Loucy (cell line): Measurements from ENCODE around the gene ANO5.
A peak's percentile ranks its signal among the peaks of the same experiment; 100 is the strongest.

Experiments used
- H2AFZ ChIP-seq: fragments of 200-600 bp; sonication (generic); 2 replicates; pipeline ENCODE4 v1.6.0; 2016; ENCODE audit warnings: antibody characterized with exemption, mild to moderate bottlenecking, low read length, moderate library complexity
- H3F3A ChIP-seq: fragments of 200-600 bp; 2 replicates; pipeline ENCODE4 v1.6.0; 2016; ENCODE audit warnings: antibody characterized with exemption, low read depth, mild to moderate bottlenecking
- H3K27me3 ChIP-seq: fragments of 200-600 bp; sonication (generic); 2 replicates; pipeline ENCODE4 v1.6.1; 2014; ENCODE audit warnings: low read length, mild to moderate bottlenecking; ENCODE audit not compliant: insufficient read depth, poor library complexity, severe bottlenecking
- H3K36me3 ChIP-seq: fragments of 200-600 bp; sonication (generic); 2 replicates; pipeline ENCODE4 v1.6.1; 2016; ENCODE audit warnings: low read length; ENCODE audit not compliant: insufficient read depth
- H3K4me1 ChIP-seq: fragments of 200-600 bp; sonication (generic); 2 replicates; pipeline ENCODE4 v1.5.1; 2014; ENCODE audit warnings: low read length, mild to moderate bottlenecking; ENCODE audit not compliant: insufficient read depth, poor library complexity, severe bottlenecking
- H3K4me2 ChIP-seq: fragments of 200-600 bp; sonication (generic); 2 replicates; pipeline ENCODE4 v1.6.0; 2014; ENCODE audit warnings: antibody characterized with exemption, low read length, low read depth, mild to moderate bottlenecking; ENCODE audit not compliant: poor library complexity, severe bottlenecking
- H3K4me3 ChIP-seq: fragments of 200-600 bp; sonication (generic); 2 replicates; pipeline ENCODE4 v1.5.1; 2014; ENCODE audit warnings: low read length, mild to moderate bottlenecking, mixed read lengths; ENCODE audit not compliant: poor library complexity, severe bottlenecking
- H3K79me2 ChIP-seq: fragments of 200-600 bp; sonication (generic); 2 replicates; pipeline ENCODE4 v1.6.1; 2014; ENCODE audit warnings: low read length; ENCODE audit not compliant: insufficient read depth
- H3K9ac ChIP-seq: fragments of 200-600 bp; sonication (generic); 2 replicates; pipeline ENCODE4 v1.6.0; 2014; ENCODE audit warnings: mild to moderate bottlenecking, low read depth, low read length, moderate library complexity; ENCODE audit not compliant: poor library complexity, severe bottlenecking
- H3K9me2 ChIP-seq: fragments of 200-600 bp; sonication (generic); replicated peaks from 2 replicates; pipeline ENCODE4 v1.6.1; 2016; ENCODE audit warnings: low read depth, low read length, mixed read lengths
- H3K9me3 ChIP-seq: fragments of 200-600 bp; sonication (generic); 2 replicates; pipeline ENCODE4 v1.6.1; 2014; ENCODE audit warnings: mild to moderate bottlenecking, antibody characterized with exemption, low read length, low read depth; ENCODE audit not compliant: insufficient read depth
- H4K20me1 ChIP-seq: fragments of 200-600 bp; sonication (generic); 2 replicates; pipeline ENCODE4 v1.6.0; 2014; ENCODE audit warnings: antibody characterized with exemption, low read length, mild to moderate bottlenecking; ENCODE audit not compliant: insufficient read depth, poor library complexity, severe bottlenecking
- EZH2phosphoT487 ChIP-seq: fragments of 200-600 bp; IDR thresholded peaks from 2 replicates; pipeline ENCODE4 v1.6.1; 2018; ENCODE audit warnings: antibody characterized with exemption, mild to moderate bottlenecking, moderate library complexity, borderline replicate concordance
- TF ChIP-seq, protein P1 (sequence below): fragments of 200-600 bp; sonication (generic); conservative IDR thresholded peaks from 2 replicates; pipeline ENCODE4 v1.5.1; 2014; ENCODE audit warnings: mild to moderate bottlenecking, antibody characterized with exemption, low read length

ANO5 gene

GRCh38 chr11:22304337-22304961 lies 111.6 kb downstream of the ANO5 start:
- Histone ChIP-seq H3K79me2 (no peaks in the 10 kb centered on the region), H4K20me1 (no peaks in the 10 kb centered on the region), H3K4me3 (no peak overlapping the region), H3K4me2 (no peak overlapping the region), H3K9me2 (no peaks in the 10 kb centered on the region), H3K36me3 (no peaks in the 10 kb centered on the region), H2AFZ (no peak overlapping the region), H3K9ac (no peak overlapping the region), H3K27me3 (no peaks in the 10 kb centered on the region), H3K4me1 (no peaks in the 10 kb centered on the region), H3F3A (no peaks in the 10 kb centered on the region), H3K9me3 (no peaks in the 10 kb centered on the region)
- TF ChIP-seq, protein P1, sequence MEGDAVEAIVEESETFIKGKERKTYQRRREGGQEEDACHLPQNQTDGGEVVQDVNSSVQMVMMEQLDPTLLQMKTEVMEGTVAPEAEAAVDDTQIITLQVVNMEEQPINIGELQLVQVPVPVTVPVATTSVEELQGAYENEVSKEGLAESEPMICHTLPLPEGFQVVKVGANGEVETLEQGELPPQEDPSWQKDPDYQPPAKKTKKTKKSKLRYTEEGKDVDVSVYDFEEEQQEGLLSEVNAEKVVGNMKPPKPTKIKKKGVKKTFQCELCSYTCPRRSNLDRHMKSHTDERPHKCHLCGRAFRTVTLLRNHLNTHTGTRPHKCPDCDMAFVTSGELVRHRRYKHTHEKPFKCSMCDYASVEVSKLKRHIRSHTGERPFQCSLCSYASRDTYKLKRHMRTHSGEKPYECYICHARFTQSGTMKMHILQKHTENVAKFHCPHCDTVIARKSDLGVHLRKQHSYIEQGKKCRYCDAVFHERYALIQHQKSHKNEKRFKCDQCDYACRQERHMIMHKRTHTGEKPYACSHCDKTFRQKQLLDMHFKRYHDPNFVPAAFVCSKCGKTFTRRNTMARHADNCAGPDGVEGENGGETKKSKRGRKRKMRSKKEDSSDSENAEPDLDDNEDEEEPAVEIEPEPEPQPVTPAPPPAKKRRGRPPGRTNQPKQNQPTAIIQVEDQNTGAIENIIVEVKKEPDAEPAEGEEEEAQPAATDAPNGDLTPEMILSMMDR = peak; percentile 73
- TF ChIP-seq EZH2phosphoT487 = no peak

DNA sequence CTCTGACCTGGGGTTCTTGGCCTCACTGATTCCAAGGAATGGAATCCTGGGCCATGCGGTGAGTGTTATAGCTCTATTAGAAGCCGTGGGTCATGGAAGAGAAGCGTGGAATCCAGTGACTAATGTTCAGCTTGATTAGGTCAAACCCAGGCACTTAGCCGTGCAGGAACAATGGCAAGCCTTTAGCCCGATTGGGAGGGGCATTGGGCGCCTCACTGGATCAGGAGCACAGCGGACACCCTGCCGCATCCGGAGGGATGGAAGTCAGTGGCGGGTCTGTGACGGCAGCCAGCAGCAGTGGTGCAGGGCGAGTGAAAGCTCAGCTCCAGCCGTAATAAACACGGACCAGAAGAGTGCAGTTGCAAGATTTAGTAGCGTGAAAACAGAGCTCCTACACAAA lies 124.8 kb downstream of the ANO5 start:
- no peaks in the 10 kb centered on the region for H3K27me3 ChIP-seq
- H4K20me1 ChIP-seq = no peaks in the 10 kb centered on the region
- no peaks in the 10 kb centered on the region for H3K9me3 ChIP-seq
- no peaks in the 10 kb centered on the region for H3K4me1 ChIP-seq
- H2AFZ ChIP-seq = no peak overlapping the region
- no peaks in the 10 kb centered on the region for H3K79me2 ChIP-seq
- no peaks in the 10 kb centered on the region for H3K9me2 ChIP-seq
- no peak overlapping the region for H3K4me2 ChIP-seq
- no peak overlapping the region for H3K4me3 ChIP-seq
- H3F3A ChIP-seq = no peaks in the 10 kb centered on the region
- TF ChIP-seq, protein P1 = no peak
- TF ChIP-seq EZH2phosphoT487 = no peak
- H3K36me3 ChIP-seq = no peaks in the 10 kb centered on the region
- H3K9ac ChIP-seq = no peak overlapping the region

DNA sequence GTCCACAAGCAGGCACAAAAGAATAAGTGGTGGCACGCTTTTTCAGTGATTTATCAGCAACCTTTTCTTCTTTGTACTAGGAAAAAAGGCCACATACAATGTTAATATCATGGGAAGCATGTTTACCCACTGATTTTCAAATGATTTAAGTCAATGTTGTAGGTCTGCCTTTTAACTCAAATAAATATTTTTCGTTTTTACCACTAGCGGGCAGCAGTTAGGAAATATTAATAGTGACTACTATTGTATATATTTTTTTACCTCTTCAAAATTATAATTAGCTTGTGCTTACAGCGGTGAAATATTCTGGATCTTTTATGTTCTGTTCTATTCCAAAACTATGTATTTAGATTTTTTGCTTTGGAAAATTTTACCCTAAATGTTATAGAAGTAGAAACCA lies 138.9 kb downstream of the ANO5 start:
- no peaks in the 10 kb centered on the region for H3K9me2 ChIP-seq
- H3K4me1 ChIP-seq = no peaks in the 10 kb centered on the region
- no peaks in the 10 kb centered on the region for H3F3A ChIP-seq
- H3K9me3 ChIP-seq = no peaks in the 10 kb centered on the region
- H3K9ac ChIP-seq = no peak overlapping the region
- no peak overlapping the region for H3K4me2 ChIP-seq
- no peak overlapping the region for H2AFZ ChIP-seq
- H3K27me3 ChIP-seq = no peaks in the 10 kb centered on the region
- no peaks in the 10 kb centered on the region for H3K79me2 ChIP-seq
- no peak overlapping the region for H3K4me3 ChIP-seq
- no peaks in the 10 kb centered on the region for H3K36me3 ChIP-seq
- TF ChIP-seq EZH2phosphoT487 = no peak
- TF ChIP-seq, protein P1 = peak; percentile 44
- H4K20me1 ChIP-seq = no peaks in the 10 kb centered on the region
